Endothelial cell of umbilical vein (primary cell): Measurements from ENCODE around the gene FBH1.

Experiments
- CTCF ChIP-seq, 2 donors: IDR thresholded peaks; 1 replicate in 1 of 2; 2 replicates in 1 of 2; pipeline ENCODE4 v1.5.1; 2011; ENCODE audit warnings: low read length in 2 of 2, mild to moderate bottlenecking in 2 of 2, moderate library complexity in 2 of 2, control low read depth in 1 of 2, inconsistent platforms in 1 of 2, low read depth in 1 of 2; ENCODE audit not compliant: insufficient read depth in 1 of 2; ENCODE audit errors: extremely low read depth in 1 of 2
- POLR2AphosphoS5 ChIP-seq: IDR thresholded peaks from 2 replicates; pipeline ENCODE4 v1.6.1; 2012; ENCODE audit warnings: low read depth, mild to moderate bottlenecking, control low read depth, low read length, moderate library complexity; ENCODE audit not compliant: insufficient read depth
- TF ChIP-seq, protein P1 (sequence below): IDR thresholded peaks from 2 replicates; pipeline ENCODE4 v1.6.1; 2011; ENCODE audit not compliant: insufficient read depth, insufficient read length

- TF ChIP-seq CTCF (IDR thresholded peaks at IDR 0.05; ENCODE audit: extremely low read depth in 1 of 2, insufficient read depth in 1 of 2, low read depth in 1 of 2, low read length in 2 of 2) (no peak), POLR2AphosphoS5 (no peak)
- TF ChIP-seq, protein P1, sequence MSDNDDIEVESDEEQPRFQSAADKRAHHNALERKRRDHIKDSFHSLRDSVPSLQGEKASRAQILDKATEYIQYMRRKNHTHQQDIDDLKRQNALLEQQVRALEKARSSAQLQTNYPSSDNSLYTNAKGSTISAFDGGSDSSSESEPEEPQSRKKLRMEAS, result no peak
Measured at GRCh38 chr10:5932345-5932744, 42.3 kb downstream of the FBH1 start.
